Endothelial cell of umbilical vein (primary cell): ENCODE data around the gene ALKBH8. TPM values are rescaled to one million over a fixed set of nuclear protein-coding genes. Genes with fewer than 3 reads are reported as not detected.

Experiments
- BruUV-seq: library from RNA; stranded (reverse); fragments of 400-500 nt; replicated peaks from 2 replicates; lab custom pipeline; 2021; lab: Mats Ljungman, UMichigan
- CTCF ChIA-PET: fragments of 300-600, 350-600 bp; sonication (Branson Sonifier 250); formaldehyde crosslinking; loops from one replicate; lab custom pipeline; 2021; ENCODE audit warnings: antibody characterized with exemption, inconsistent platforms; lab: Charles Lee
- POLR2A ChIA-PET: fragments of 300-600, 350-600 bp; sonication (Branson Sonifier 250); formaldehyde crosslinking; loops from one replicate; lab custom pipeline; 2021; ENCODE audit warnings: antibody characterized with exemption, inconsistent platforms; lab: Charles Lee
- DNase-seq: peaks from one replicate; pipeline ENCODE4 v3.0.0-alpha.2; 2011; ENCODE audit warnings: low read depth, low spot score
- FAIRE-seq: peaks from 2 replicates; lab custom pipeline; 2011; peaks lifted over from hg19 to GRCh38; lab: Jason Lieb, UNC
- H2AFZ ChIP-seq: 2 replicates; pipeline ENCODE4 v1.6.0; 2012; ENCODE audit warnings: low read depth, low read length, control low read depth, inconsistent platforms
- H3K27ac ChIP-seq: 2 replicates; pipeline ENCODE4 v1.5.1; 2011; ENCODE audit warnings: low read depth, mild to moderate bottlenecking, control low read depth, low read length, moderate library complexity; ENCODE audit not compliant: insufficient read depth
- H3K27me3 ChIP-seq, 2 experiments: 2 replicates each; pipeline versions ENCODE4 v1.6.0 to v1.6.1; 2011; ENCODE audit warnings: low read length in 2 of 2, mixed read lengths in 1 of 2; ENCODE audit not compliant: control insufficient read depth in 2 of 2, insufficient read depth in 2 of 2
- H3K36me3 ChIP-seq, 2 experiments: 2 replicates in 1 of 2; 3 replicates in 1 of 2; pipeline ENCODE4 v1.5.1; 2011; ENCODE audit warnings: low read length in 2 of 2, mild to moderate bottlenecking in 1 of 2, moderate library complexity in 1 of 2; ENCODE audit not compliant: control insufficient read depth in 2 of 2, insufficient read depth in 2 of 2; ENCODE audit errors: extremely low read depth in 1 of 2
- H3K4me1 ChIP-seq: 3 replicates; pipeline ENCODE4 v1.5.1; 2011; ENCODE audit warnings: mild to moderate bottlenecking, low read length; ENCODE audit not compliant: control insufficient read depth, insufficient read depth; ENCODE audit errors: extremely low read depth
- H3K4me2 ChIP-seq: 2 replicates; pipeline ENCODE4 v1.6.1; 2011; ENCODE audit warnings: low read length, control low read depth, mixed read lengths; ENCODE audit not compliant: insufficient read depth
- H3K4me3 ChIP-seq, 3 experiments: fragments of 200-600 bp in 1 of 3; sonication (generic), shearing (Covaris generic) in 1 of 3; replicated peaks in 1 of 3; 2 replicates each; pipeline ENCODE4 v1.5.1; 2011 to 2016; ENCODE audit warnings: control low read depth in 3 of 3, low read length in 3 of 3, mild to moderate bottlenecking in 2 of 3, inconsistent platforms in 1 of 3, low read depth in 1 of 3, moderate library complexity in 1 of 3; ENCODE audit not compliant: insufficient read depth in 1 of 3
- H3K79me2 ChIP-seq: 2 replicates; pipeline ENCODE4 v1.6.0; 2012; ENCODE audit warnings: low read length, inconsistent platforms; ENCODE audit not compliant: control insufficient read depth, insufficient read depth
- H3K9ac ChIP-seq: replicated peaks from 2 replicates; pipeline ENCODE3; 2011; ENCODE audit warnings: low read length, control low read depth; ENCODE audit not compliant: insufficient read depth; ENCODE audit errors: extremely low read depth
- H3K9me1 ChIP-seq: replicated peaks from 3 replicates; pipeline ENCODE4 v1.6.0; 2011; ENCODE audit warnings: mild to moderate bottlenecking, low read length; ENCODE audit not compliant: control insufficient read depth, insufficient read depth; ENCODE audit errors: extremely low read depth
- H3K9me3 ChIP-seq: replicated peaks from 2 replicates; pipeline ENCODE4 v1.5.1; 2012; ENCODE audit warnings: low read length, inconsistent platforms; ENCODE audit not compliant: control insufficient read depth, insufficient read depth
- H4K20me1 ChIP-seq: replicated peaks from 2 replicates; pipeline ENCODE3; 2011; ENCODE audit warnings: mild to moderate bottlenecking, low read length; ENCODE audit not compliant: control insufficient read depth, insufficient read depth; ENCODE audit errors: extremely low read depth
- CTCF ChIP-seq, 2 donors: IDR thresholded peaks; 1 replicate in 1 of 2; 2 replicates in 1 of 2; pipeline ENCODE4 v1.5.1; 2011; ENCODE audit warnings: low read length in 2 of 2, mild to moderate bottlenecking in 2 of 2, moderate library complexity in 2 of 2, control low read depth in 1 of 2, inconsistent platforms in 1 of 2, low read depth in 1 of 2; ENCODE audit not compliant: insufficient read depth in 1 of 2; ENCODE audit errors: extremely low read depth in 1 of 2
- EZH2 ChIP-seq: IDR thresholded peaks from 2 replicates; pipeline ENCODE4 v1.6.1; 2012; ENCODE audit warnings: borderline replicate concordance, low read depth, mild to moderate bottlenecking, moderate library complexity, low read length, inconsistent platforms; ENCODE audit not compliant: severe bottlenecking
- FOS ChIP-seq: IDR thresholded peaks from 2 replicates; pipeline ENCODE4 v1.6.1; 2011; ENCODE audit warnings: mild to moderate bottlenecking, low read length, moderate library complexity, borderline replicate concordance; ENCODE audit not compliant: insufficient read depth
- GATA2 ChIP-seq: IDR thresholded peaks from 2 replicates; pipeline ENCODE4 v1.7.0; 2011; ENCODE audit warnings: low read depth, mild to moderate bottlenecking, moderate library complexity, mixed read lengths, low read length; ENCODE audit not compliant: insufficient read length, insufficient read depth
- JUN ChIP-seq: IDR thresholded peaks from 2 replicates; pipeline ENCODE4 v1.6.1; 2011; ENCODE audit warnings: borderline replicate concordance, low read depth; ENCODE audit not compliant: insufficient read length, insufficient read depth
- MAX ChIP-seq: IDR thresholded peaks from 2 replicates; pipeline ENCODE4 v1.6.1; 2011; ENCODE audit not compliant: insufficient read depth, insufficient read length
- MYC ChIP-seq: IDR thresholded peaks from one replicate; pipeline ENCODE4 v1.6.1; 2011; ENCODE audit warnings: mild to moderate bottlenecking, low read depth, low read length
- POLR2A ChIP-seq: IDR thresholded peaks from 2 replicates; pipeline ENCODE4 v1.6.1; 2012; ENCODE audit warnings: low read depth, mild to moderate bottlenecking, control low read depth, low read length
- POLR2AphosphoS5 ChIP-seq: IDR thresholded peaks from 2 replicates; pipeline ENCODE4 v1.6.1; 2012; ENCODE audit warnings: low read depth, mild to moderate bottlenecking, control low read depth, low read length, moderate library complexity; ENCODE audit not compliant: insufficient read depth
- dilution Hi-C: fragments of 300-500 bp; cut with MboI; formaldehyde crosslinking; loops from one replicate; pipeline ENCODE4 v1.15.0; 2019; ENCODE audit warnings: low sequenced_read_pairs; ENCODE audit not compliant: extremely low pct_ligation_motif_present
- intact Hi-C: fragments of 100-400 bp; cut with micrococcal nuclease; formaldehyde crosslinking; loops from one replicate; pipeline ENCODE4 v1.10.0; 2022
- polyA plus RNA-seq, 4 experiments: library from polyadenylated mRNA; depleted of rRNA in 3 of 4; stranded (reverse) in 3 of 4; unstranded in 1 of 4; fragments of >200 nt; gene quantifications; 2 replicates each; pipeline versions ENCODE4 v1.2.1 to v1.2.3, GENCODE V29; 2011 to 2012; ENCODE audit warnings: missing spikeins in 1 of 4
- total RNA-seq: library from RNA; stranded (reverse); gene quantifications from 2 replicates; pipeline ENCODE4 v1.2.3, GENCODE V29; 2021

Gene ALKBH8
- total and polyA plus RNA-seq, 2 donors (not counting 3 experiments of a cell fraction or from before 2014, with no cell fraction given) = 2.6 to 10.2 TPM

- no peaks in the 10 kb centered on the region for H4K20me1 ChIP-seq
- no TSS peak for BruUV-seq
- no peaks in the 10 kb centered on the region for H3K9me1 ChIP-seq
- CTCF ChIA-PET = no interaction called here
- H3K27ac ChIP-seq = no peak overlapping the region
- TF ChIP-seq CTCF (IDR thresholded peaks at IDR 0.05; ENCODE audit: extremely low read depth in 1 of 2, insufficient read depth in 1 of 2, low read depth in 1 of 2, low read length in 2 of 2) (no peak), JUN (no peak), MAX (no peak), POLR2A (no peak), MYC (no peak), POLR2AphosphoS5 (no peak), EZH2 (no peak), FOS (no peak), GATA2 (no peak)
- POLR2A ChIA-PET = no interaction called here
- H3K4me2 ChIP-seq = no peak overlapping the region
- no peaks in the 10 kb centered on the region for H3K9me3 ChIP-seq
- no peaks in the 10 kb centered on the region for H3K36me3 ChIP-seq
- DNase-seq (no peak), FAIRE-seq (no peak)
- peaks cover 4 to 8% of the 10 kb centered on the region in 2 experiments for H3K27me3 ChIP-seq
- H2AFZ ChIP-seq = no peak overlapping the region
- H3K4me3 ChIP-seq = no peak overlapping the region
- intact Hi-C loops (no loop called here), dilution Hi-C loops (no loop called here)
- H3K4me1 ChIP-seq = no peaks in the 10 kb centered on the region
- H3K9ac ChIP-seq = no peak overlapping the region
- H3K79me2 ChIP-seq = no peaks in the 10 kb centered on the region
Observed at GRCh38 chr11:107478922-107479321, 86.6 kb downstream of the ALKBH8 start.
